ENCODE data around the gene PRKCE. TPM values are rescaled to one million over a fixed set of nuclear protein-coding genes. Genes with fewer than 3 reads are reported as not detected.

PRKCE gene
- polyA plus RNA-seq, 2 donors: 2.6 to 2.9 TPM

GRCh38 chr2:45647356-45647755 is 4.1 kb upstream of the PRKCE start:
- Histone ChIP-seq H3K36me3 (ENCODE audit: control insufficient read depth in 2 of 2, insufficient read depth in 2 of 2, low read length in 1 of 2) (no peaks in the 10 kb centered on the region), H3K9me3 (ENCODE audit: control insufficient read depth in 2 of 2, insufficient read depth in 1 of 2, low read depth in 1 of 2, low read length in 1 of 2) (no peaks in the 10 kb centered on the region), H3K27ac (ENCODE audit: low read depth in 2 of 2, low read length in 1 of 2) (no peak overlapping the region), H3K4me1 (ENCODE audit: control insufficient read depth in 2 of 2, insufficient read depth in 2 of 2, low read length in 1 of 2) (peaks cover 0 to 5% of the 10 kb centered on the region in 2 donors), H3K27me3 (ENCODE audit: control insufficient read depth in 1 of 2, insufficient read depth in 2 of 2, low read length in 2 of 2) (no peaks in the 10 kb centered on the region), H3K4me3 (ENCODE audit: low read depth in 1 of 2, low read length in 2 of 2) (no peak overlapping the region)
- 84 to 86% methylated on average over 9 of the region's 9 CpGs for WGBS, 2 donors

DNA sequence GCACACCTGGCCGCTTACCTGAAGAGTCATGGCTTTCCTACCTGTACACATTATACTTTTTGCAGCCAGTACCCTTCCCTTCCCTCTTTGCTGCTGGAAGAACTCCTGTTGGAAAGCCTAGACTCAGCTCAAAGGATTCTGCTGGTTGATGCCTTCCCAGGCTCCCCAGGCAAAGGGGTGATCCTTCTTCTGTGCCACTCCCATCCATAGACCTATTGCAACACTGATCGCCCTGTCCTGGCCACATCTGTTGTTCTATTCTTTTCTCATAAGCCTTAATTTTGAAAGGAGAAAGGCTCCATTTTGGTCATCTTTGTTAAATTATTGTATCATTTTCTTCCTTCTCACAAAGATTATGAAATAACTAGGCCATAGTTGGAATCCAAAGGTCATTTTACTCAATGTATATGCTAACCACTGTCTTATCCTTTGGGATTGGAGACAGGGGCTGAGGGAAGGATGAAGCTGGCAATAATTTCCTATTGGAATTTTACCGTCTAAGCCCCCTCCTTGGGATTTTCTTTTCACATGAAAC is 3.4 kb upstream of the PRKCE start:
- 91 to 96% methylated on average over 3 of the region's 3 CpGs for WGBS, 2 donors
- Histone ChIP-seq H3K9me3 (ENCODE audit: control insufficient read depth in 2 of 2, insufficient read depth in 1 of 2, low read depth in 1 of 2, low read length in 1 of 2) (no peaks in the 10 kb centered on the region), H3K36me3 (ENCODE audit: control insufficient read depth in 2 of 2, insufficient read depth in 2 of 2, low read length in 1 of 2) (no peaks in the 10 kb centered on the region), H3K27me3 (ENCODE audit: control insufficient read depth in 1 of 2, insufficient read depth in 2 of 2, low read length in 2 of 2) (no peaks in the 10 kb centered on the region), H3K27ac (ENCODE audit: low read depth in 2 of 2, low read length in 1 of 2) (no peak overlapping the region), H3K4me3 (ENCODE audit: low read depth in 1 of 2, low read length in 2 of 2) (no peak overlapping the region), H3K4me1 (ENCODE audit: control insufficient read depth in 2 of 2, insufficient read depth in 2 of 2, low read length in 1 of 2) (peaks cover 3 to 5% of the 10 kb centered on the region in 2 donors)

GRCh38 chr2:45648636-45649035 is 2.8 kb upstream of the PRKCE start:
- Histone ChIP-seq H3K27ac (ENCODE audit: low read depth in 2 of 2, low read length in 1 of 2) (no peak overlapping the region), H3K4me3 (ENCODE audit: low read depth in 1 of 2, low read length in 2 of 2) (no peak overlapping the region), H3K27me3 (ENCODE audit: control insufficient read depth in 1 of 2, insufficient read depth in 2 of 2, low read length in 2 of 2) (no peaks in the 10 kb centered on the region), H3K9me3 (ENCODE audit: control insufficient read depth in 2 of 2, insufficient read depth in 1 of 2, low read depth in 1 of 2, low read length in 1 of 2) (no peaks in the 10 kb centered on the region), H3K4me1 (ENCODE audit: control insufficient read depth in 2 of 2, insufficient read depth in 2 of 2, low read length in 1 of 2) (peaks cover 3 to 5% of the 10 kb centered on the region in 2 donors), H3K36me3 (ENCODE audit: control insufficient read depth in 2 of 2, insufficient read depth in 2 of 2, low read length in 1 of 2) (no peaks in the 10 kb centered on the region)
- 85 to 87% methylated on average over 2 of the region's 2 CpGs for WGBS, 2 donors

GRCh38 chr2:45649462-45649857 is 2.0 kb upstream of the PRKCE start:
- Histone ChIP-seq H3K27ac (ENCODE audit: low read depth in 2 of 2, low read length in 1 of 2) (peak overlapping the region; percentile 98), H3K4me1 (ENCODE audit: control insufficient read depth in 2 of 2, insufficient read depth in 2 of 2, low read length in 1 of 2) (peaks cover 3 to 5% of the 10 kb centered on the region in 2 donors), H3K27me3 (ENCODE audit: control insufficient read depth in 1 of 2, insufficient read depth in 2 of 2, low read length in 2 of 2) (no peaks in the 10 kb centered on the region), H3K9me3 (ENCODE audit: control insufficient read depth in 2 of 2, insufficient read depth in 1 of 2, low read depth in 1 of 2, low read length in 1 of 2) (no peaks in the 10 kb centered on the region), H3K4me3 (ENCODE audit: low read depth in 1 of 2, low read length in 2 of 2) (peak overlapping the region; percentile 67 to 74), H3K36me3 (ENCODE audit: control insufficient read depth in 2 of 2, insufficient read depth in 2 of 2, low read length in 1 of 2) (no peaks in the 10 kb centered on the region)
- WGBS, 2 donors: 11 to 14% methylated on average over 10 of the region's 10 CpGs

GRCh38 chr2:45649858-45650811 is 1.3 kb upstream of the PRKCE start:
- H3K27me3 ChIP-seq (ENCODE audit: control insufficient read depth in 1 of 2, insufficient read depth in 2 of 2, low read length in 2 of 2): no peaks in the 10 kb centered on the region
- no peaks in the 10 kb centered on the region for H3K36me3 ChIP-seq (ENCODE audit: control insufficient read depth in 2 of 2, insufficient read depth in 2 of 2, low read length in 1 of 2)
- H3K4me3 ChIP-seq (ENCODE audit: low read depth in 1 of 2, low read length in 2 of 2): peak overlapping the region; percentile 67 to 74
- H3K4me1 ChIP-seq (ENCODE audit: control insufficient read depth in 2 of 2, insufficient read depth in 2 of 2, low read length in 1 of 2): peaks cover 3 to 5% of the 10 kb centered on the region in 2 donors
- WGBS, 2 donors: 0% methylated on average over 59 to 66 of the region's 66 CpGs
- H3K27ac ChIP-seq (ENCODE audit: low read depth in 2 of 2, low read length in 1 of 2): peak overlapping the region; percentile 98
- no peaks in the 10 kb centered on the region for H3K9me3 ChIP-seq (ENCODE audit: control insufficient read depth in 2 of 2, insufficient read depth in 1 of 2, low read depth in 1 of 2, low read length in 1 of 2)

- 0% methylated on average over 60 to 79 of the region's 79 CpGs for WGBS, 2 donors
- Histone ChIP-seq H3K4me1 (ENCODE audit: control insufficient read depth in 2 of 2, insufficient read depth in 2 of 2, low read length in 1 of 2) (peaks cover 3 to 5% of the 10 kb centered on the region in 2 donors), H3K27ac (ENCODE audit: low read depth in 2 of 2, low read length in 1 of 2) (peak overlapping the region; percentile 98), H3K9me3 (ENCODE audit: control insufficient read depth in 2 of 2, insufficient read depth in 1 of 2, low read depth in 1 of 2, low read length in 1 of 2) (no peaks in the 10 kb centered on the region), H3K36me3 (ENCODE audit: control insufficient read depth in 2 of 2, insufficient read depth in 2 of 2, low read length in 1 of 2) (no peaks in the 10 kb centered on the region), H3K27me3 (ENCODE audit: control insufficient read depth in 1 of 2, insufficient read depth in 2 of 2, low read length in 2 of 2) (no peaks in the 10 kb centered on the region), H3K4me3 (ENCODE audit: low read depth in 1 of 2, low read length in 2 of 2) (peak overlapping the region; percentile 67 to 74)
Observed at GRCh38 chr2:45650851-45651414, 542 bp upstream of the PRKCE start.

DNA sequence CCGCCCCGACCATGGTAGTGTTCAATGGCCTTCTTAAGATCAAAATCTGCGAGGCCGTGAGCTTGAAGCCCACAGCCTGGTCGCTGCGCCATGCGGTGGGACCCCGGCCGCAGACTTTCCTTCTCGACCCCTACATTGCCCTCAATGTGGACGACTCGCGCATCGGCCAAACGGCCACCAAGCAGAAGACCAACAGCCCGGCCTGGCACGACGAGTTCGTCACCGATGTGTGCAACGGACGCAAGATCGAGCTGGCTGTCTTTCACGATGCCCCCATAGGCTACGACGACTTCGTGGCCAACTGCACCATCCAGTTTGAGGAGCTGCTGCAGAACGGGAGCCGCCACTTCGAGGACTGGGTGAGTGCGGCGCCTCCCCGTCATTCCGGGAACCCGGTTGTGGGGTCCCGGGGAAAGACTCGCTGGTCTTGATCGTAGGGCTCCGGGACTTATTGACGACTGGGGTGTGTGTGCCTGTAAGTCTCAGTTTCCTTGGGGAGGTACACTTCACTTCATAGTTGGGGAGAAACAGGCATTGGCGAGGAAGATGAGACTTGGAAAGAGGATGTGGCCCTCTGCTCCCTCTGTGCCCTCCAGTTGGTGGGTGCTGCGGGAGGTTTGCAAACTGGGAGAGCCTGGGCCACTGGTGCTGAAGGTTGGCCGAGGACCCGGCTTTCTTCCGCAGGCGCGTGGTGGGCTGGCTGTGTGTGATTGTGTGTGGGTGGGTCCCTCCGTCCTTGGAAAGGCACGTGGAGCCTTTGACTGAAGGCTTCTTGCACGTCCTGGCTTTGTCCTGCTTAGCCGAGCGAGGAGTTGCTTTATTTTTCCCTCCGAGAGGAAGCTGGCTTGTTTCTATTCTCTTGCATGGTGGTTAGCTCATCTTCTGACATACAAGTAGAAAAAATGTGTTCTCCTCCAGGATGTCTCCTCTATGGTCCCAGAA is 886 bp downstream of the PRKCE start:
- no peaks in the 10 kb centered on the region for H3K9me3 ChIP-seq (ENCODE audit: control insufficient read depth in 2 of 2, insufficient read depth in 1 of 2, low read depth in 1 of 2, low read length in 1 of 2)
- 3 to 5% methylated on average over 53 of the region's 53 CpGs for WGBS, 2 donors
- peaks cover 3% of the 10 kb centered on the region in 2 donors for H3K4me1 ChIP-seq (ENCODE audit: control insufficient read depth in 2 of 2, insufficient read depth in 2 of 2, low read length in 1 of 2)
- peak overlapping the region; percentile 98 for H3K27ac ChIP-seq (ENCODE audit: low read depth in 2 of 2, low read length in 1 of 2)
- H3K4me3 ChIP-seq (ENCODE audit: low read depth in 1 of 2, low read length in 2 of 2): peak overlapping the region; percentile 67 to 74
- no peaks in the 10 kb centered on the region for H3K27me3 ChIP-seq (ENCODE audit: control insufficient read depth in 1 of 2, insufficient read depth in 2 of 2, low read length in 2 of 2)
- H3K36me3 ChIP-seq (ENCODE audit: control insufficient read depth in 2 of 2, insufficient read depth in 2 of 2, low read length in 1 of 2): no peaks in the 10 kb centered on the region

GRCh38 chr2:45653122-45653913 is 1.8 kb downstream of the PRKCE start:
- H3K36me3 ChIP-seq (ENCODE audit: control insufficient read depth in 2 of 2, insufficient read depth in 2 of 2, low read length in 1 of 2): no peaks in the 10 kb centered on the region
- whole genome bisulfite sequencing, 2 donors: 80 to 83% methylated on average over 5 of the region's 5 CpGs
- H3K4me3 ChIP-seq (ENCODE audit: low read depth in 1 of 2, low read length in 2 of 2): peak overlapping the region in 1 of 2 donors; percentile 74
- H3K9me3 ChIP-seq (ENCODE audit: control insufficient read depth in 2 of 2, insufficient read depth in 1 of 2, low read depth in 1 of 2, low read length in 1 of 2): no peaks in the 10 kb centered on the region
- peaks cover 0 to 3% of the 10 kb centered on the region in 2 donors for H3K4me1 ChIP-seq (ENCODE audit: control insufficient read depth in 2 of 2, insufficient read depth in 2 of 2, low read length in 1 of 2)
- no peak overlapping the region for H3K27ac ChIP-seq (ENCODE audit: low read depth in 2 of 2, low read length in 1 of 2)
- H3K27me3 ChIP-seq (ENCODE audit: control insufficient read depth in 1 of 2, insufficient read depth in 2 of 2, low read length in 2 of 2): no peaks in the 10 kb centered on the region

Measured in esophagus (tissue), 2 donors.